ENCODE results near the gene IL1R2. TPM values are rescaled to one million over a fixed set of nuclear protein-coding genes. Genes with fewer than 3 reads are reported as not detected.

IL1R2 gene
- polyA plus RNA-seq, 1 experiment = not detected

DNA sequence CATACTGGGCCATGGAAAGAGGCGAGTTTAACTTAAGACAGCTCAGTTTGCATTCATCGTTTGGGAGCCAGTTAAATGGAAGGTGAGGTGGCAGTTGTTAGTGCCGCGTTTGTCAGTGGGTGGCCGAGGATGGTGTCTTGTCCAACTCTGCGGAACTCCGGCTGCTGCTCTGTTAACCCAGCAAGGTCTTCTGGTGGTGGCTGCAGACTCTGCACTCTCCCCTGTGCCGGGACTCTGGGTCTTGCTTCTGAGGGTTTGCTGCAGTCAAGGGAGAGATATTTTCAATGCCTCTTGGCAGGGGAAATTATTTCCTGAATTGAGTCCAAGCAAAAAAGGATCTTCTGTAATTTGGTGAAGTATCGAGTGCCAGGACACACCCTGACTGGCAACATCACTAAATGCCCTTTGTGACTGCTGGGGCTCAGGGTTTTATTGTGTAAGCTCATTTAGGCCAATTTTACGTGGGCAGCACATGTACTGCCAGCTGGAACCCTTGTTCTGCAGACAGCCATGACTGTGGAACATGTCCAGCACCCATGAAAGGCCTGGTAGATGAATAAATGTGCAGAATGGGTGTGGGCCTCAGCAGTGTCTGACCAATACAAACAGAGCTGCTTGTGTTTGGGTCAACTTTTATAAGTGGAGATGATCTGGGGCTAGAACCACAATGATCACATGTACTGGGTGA is 58.1 kb downstream of the IL1R2 start:
- H3K36me3 ChIP-seq (ENCODE audit: control insufficient read depth, insufficient read depth, low read length) = no peaks in the 10 kb centered on the region
- POLR2A ChIA-PET = no interaction called here
- CTCF ChIA-PET = interaction anchor here (1.6 kb wide), 2 partner anchors 12 to 30 kb away, joined by 5 read pairs; no protein-coding TSS in a partner anchor
- TF ChIP-seq, protein P1, sequence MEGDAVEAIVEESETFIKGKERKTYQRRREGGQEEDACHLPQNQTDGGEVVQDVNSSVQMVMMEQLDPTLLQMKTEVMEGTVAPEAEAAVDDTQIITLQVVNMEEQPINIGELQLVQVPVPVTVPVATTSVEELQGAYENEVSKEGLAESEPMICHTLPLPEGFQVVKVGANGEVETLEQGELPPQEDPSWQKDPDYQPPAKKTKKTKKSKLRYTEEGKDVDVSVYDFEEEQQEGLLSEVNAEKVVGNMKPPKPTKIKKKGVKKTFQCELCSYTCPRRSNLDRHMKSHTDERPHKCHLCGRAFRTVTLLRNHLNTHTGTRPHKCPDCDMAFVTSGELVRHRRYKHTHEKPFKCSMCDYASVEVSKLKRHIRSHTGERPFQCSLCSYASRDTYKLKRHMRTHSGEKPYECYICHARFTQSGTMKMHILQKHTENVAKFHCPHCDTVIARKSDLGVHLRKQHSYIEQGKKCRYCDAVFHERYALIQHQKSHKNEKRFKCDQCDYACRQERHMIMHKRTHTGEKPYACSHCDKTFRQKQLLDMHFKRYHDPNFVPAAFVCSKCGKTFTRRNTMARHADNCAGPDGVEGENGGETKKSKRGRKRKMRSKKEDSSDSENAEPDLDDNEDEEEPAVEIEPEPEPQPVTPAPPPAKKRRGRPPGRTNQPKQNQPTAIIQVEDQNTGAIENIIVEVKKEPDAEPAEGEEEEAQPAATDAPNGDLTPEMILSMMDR (IDR thresholded peaks at IDR 0.05; ENCODE audit: insufficient read depth, low read depth, low read length) = no peak
- no peak for DNase-seq (ENCODE audit: low read depth)
- no peak overlapping the region for H3K4me3 ChIP-seq (ENCODE audit: low read depth, low read length)
- no peaks in the 10 kb centered on the region for H3K27me3 ChIP-seq (ENCODE audit: control insufficient read depth, insufficient read depth, low read length)

DNA sequence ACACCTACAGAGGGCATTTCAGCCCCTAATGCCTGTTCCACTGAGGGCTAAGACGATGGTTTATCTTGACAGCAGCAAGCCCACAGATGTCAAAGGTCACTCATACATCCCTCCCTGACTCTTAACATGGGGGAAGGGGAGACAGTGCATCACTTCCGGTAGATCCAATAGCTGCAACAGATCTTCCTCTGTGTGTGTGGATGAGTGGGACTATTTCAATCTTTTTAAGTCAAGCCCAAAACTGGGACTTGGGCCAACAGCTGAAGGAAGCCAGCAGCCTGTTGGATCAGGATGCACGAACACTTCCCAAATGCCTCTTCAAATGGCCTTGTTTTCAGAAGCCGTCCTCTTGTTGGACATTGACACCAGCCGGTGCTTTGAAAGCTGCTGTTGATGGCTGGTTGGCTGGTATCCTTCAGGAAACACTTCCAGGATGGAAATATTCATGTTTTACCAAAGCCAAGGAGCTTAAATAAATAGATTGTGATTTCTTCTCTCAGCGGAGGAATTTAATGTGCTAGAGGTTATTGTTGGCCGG is 59.2 kb downstream of the IL1R2 start:
- ChIA-PET POLR2A (no interaction called here), CTCF (interaction anchor here (0.6 to 1.6 kb wide), 3 partner anchors 13 to 79 kb away, joined by 3 to 5 read pairs (median 5); no protein-coding TSS in a partner anchor)
- DNase-seq (ENCODE audit: low read depth) = no peak
- H3K36me3 ChIP-seq (ENCODE audit: control insufficient read depth, insufficient read depth, low read length) = no peaks in the 10 kb centered on the region
- no peaks in the 10 kb centered on the region for H3K27me3 ChIP-seq (ENCODE audit: control insufficient read depth, insufficient read depth, low read length)
- no peak overlapping the region for H3K4me3 ChIP-seq (ENCODE audit: low read depth, low read length)
- TF ChIP-seq, protein P1 (IDR thresholded peaks at IDR 0.05; ENCODE audit: insufficient read depth, low read depth, low read length) = no peak

DNA sequence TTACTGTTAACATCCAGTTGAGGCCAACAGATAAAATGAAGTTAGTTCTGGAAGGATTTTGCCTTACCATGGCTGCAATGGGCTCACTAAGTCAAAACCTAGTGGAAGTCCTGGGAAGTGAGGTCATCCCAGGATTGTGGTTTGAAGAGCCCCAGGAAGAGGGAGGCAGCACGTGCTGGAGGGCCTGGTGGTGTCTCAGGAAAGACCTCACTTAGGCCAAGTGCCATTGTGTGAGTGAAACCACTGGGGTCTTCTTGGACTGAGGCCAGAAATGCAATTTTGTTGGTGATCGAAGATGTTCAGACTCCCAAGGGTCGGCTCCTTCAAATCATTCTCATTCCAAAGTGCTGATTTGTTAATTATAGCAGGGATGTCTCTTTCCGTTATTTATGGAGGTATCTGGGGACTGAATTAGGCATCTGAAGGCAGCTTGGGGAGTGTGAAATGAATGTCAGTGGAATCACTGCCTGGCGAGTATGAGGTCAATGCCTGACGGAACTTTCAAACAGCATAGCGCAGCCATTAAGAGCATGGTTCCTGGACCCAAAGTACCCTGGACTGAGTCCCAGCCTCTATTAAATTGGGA is 60.0 kb downstream of the IL1R2 start:
- ChIA-PET CTCF (interaction anchor here (1.6 kb wide), 1 partner anchor 32 kb away, joined by 5 read pairs; no protein-coding TSS in a partner anchor), POLR2A (no interaction called here)
- no peak for DNase-seq (ENCODE audit: low read depth)
- H3K4me3 ChIP-seq (ENCODE audit: low read depth, low read length) = no peak overlapping the region
- TF ChIP-seq, protein P1 (IDR thresholded peaks at IDR 0.05; ENCODE audit: insufficient read depth, low read depth, low read length) = no peak
- H3K27me3 ChIP-seq (ENCODE audit: control insufficient read depth, insufficient read depth, low read length) = no peaks in the 10 kb centered on the region
- no peaks in the 10 kb centered on the region for H3K36me3 ChIP-seq (ENCODE audit: control insufficient read depth, insufficient read depth, low read length)

DNA sequence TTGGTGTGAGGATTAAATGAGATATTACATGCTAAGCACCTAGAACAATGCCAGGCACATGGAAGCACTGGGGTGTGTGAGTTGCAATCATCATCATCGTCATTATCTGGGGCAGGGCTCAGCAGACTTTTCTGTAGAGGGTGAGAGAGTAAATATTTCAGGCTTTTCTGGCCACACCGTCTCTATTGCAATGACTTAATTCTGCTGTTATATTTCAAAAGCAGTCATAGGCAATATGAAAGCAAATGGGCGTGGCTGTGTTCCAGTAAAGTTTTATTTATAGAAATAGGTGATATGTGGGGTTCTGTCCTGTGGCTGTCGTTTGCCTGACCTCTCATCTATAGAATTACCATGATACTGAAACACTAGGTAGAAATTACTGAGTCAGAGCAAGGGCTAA is 60.6 kb downstream of the IL1R2 start:
- no peak overlapping the region for H3K4me3 ChIP-seq (ENCODE audit: low read depth, low read length)
- ChIA-PET POLR2A (no interaction called here), CTCF (no interaction called here)
- DNase-seq (ENCODE audit: low read depth) = no peak
- no peaks in the 10 kb centered on the region for H3K27me3 ChIP-seq (ENCODE audit: control insufficient read depth, insufficient read depth, low read length)
- H3K36me3 ChIP-seq (ENCODE audit: control insufficient read depth, insufficient read depth, low read length) = no peaks in the 10 kb centered on the region
- TF ChIP-seq, protein P1 (IDR thresholded peaks at IDR 0.05; ENCODE audit: insufficient read depth, low read depth, low read length) = no peak

DNA sequence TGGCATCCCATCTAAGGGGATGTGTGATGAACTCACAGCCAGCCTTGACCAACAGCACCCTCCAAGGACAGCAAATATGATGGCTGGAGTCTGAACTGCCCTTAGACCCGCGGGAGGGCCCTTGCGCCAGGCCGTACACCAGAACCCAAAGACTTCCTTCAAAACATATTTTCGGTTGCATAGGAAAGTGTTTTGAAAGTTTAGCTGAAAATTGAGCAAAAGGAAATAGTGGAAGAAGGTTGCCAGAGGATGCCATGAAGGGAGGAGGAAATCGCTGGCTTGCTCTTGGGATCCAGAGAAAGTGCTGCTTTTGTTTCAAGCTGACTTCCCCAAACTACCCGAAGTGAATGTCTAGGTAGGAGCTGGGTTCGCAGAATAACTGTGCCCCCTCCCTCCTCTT is 61.3 kb downstream of the IL1R2 start:
- POLR2A ChIA-PET = no interaction called here
- DNase-seq (ENCODE audit: low read depth) = no peak
- Histone ChIP-seq H3K27me3 (ENCODE audit: control insufficient read depth, insufficient read depth, low read length) (no peaks in the 10 kb centered on the region), H3K36me3 (ENCODE audit: control insufficient read depth, insufficient read depth, low read length) (no peaks in the 10 kb centered on the region), H3K4me3 (ENCODE audit: low read depth, low read length) (no peak overlapping the region)
- CTCF ChIA-PET = no interaction called here
- TF ChIP-seq, protein P1 (IDR thresholded peaks at IDR 0.05; ENCODE audit: insufficient read depth, low read depth, low read length) = no peak
